GM21447 (cell line): ENCODE data around the gene CDIPT.
A peak's percentile ranks its signal among the peaks of the same experiment; 100 is the strongest.
"Not testable (repeated sequence)": the region's sequence is repeated elsewhere in the genome, so short reads cannot be mapped to it uniquely, and the experiment has no call there.

Experiments
- ATAC-seq: cut with Tn5 transposase; IDR thresholded peaks from one replicate; pipeline ENCODE4 v1.9.1; 2021; ENCODE audit not compliant: unreplicated experiment

Gene CDIPT

GRCh38 chr16:29833219-29833618, 29.8 kb downstream of the CDIPT start:
- not testable (repeated sequence) for ATAC-seq

GRCh38 chr16:29831490-29831889, 31.5 kb downstream of the CDIPT start:
- ATAC-seq, result no peak

- no peak for ATAC-seq
These were observed 32.3 kb downstream of the CDIPT start for GRCh38 chr16:29830774-29831173.

DNA sequence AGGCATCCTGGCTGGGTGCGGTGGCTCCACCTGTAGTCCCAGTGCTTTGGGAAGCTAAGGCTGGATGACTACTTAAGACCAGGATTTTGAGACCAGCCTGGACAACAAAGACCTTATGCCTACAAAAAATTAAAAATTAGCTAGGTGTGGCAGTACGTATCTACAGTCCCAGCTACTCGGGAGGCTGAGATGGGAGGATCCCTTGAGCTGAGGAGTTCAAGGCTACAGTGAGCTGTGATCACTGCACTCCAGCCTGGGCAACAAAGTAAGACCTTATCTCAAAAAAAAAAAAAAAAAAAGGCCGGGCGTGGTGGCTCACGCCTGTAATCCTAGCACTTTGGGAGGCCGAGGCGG, 36.7 kb downstream of the CDIPT start:
- no peak for ATAC-seq

DNA sequence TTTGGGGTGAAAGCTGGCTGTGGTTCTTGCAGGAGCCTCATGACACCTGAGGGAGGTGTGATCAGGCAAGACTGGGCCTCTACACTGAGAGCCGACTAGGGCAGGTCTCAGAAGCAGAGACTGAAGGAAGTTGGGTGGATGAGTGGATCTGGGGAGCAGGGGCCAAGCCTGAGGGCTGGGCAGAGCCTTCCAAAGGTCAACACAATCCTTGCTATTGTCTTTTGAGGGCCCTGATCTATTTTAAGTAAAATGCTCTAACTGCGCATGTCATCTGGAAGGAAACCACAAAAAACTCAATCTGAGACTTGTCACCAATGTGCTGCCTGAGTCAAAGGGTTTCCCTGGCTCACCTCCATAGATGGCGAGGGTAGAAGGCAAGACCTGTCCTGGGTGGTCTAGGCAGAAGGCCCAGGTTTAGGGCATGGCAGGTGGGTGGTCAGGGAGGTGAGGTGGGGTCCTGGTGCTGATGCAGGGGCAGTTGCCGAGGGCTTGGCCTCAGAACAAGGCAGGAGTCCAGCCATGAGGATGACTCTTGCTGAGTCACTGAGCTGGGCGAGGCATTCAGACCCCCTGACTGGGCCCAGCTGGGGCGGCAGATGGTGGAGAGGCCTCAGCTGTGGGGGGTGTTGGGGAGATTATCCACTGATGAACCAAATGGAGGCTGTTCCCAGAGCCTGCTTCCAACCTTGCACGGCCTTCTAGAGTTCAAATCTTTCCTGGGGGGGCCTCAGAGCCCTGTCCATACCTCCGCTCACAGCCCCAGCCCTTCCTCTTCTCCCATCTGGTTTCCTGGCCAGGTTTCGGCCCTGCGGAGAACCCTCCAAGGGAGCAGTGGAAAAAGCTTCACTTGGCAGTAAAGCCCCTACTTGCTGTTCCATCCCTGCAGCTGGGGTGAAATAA, 37.6 kb downstream of the CDIPT start:
- no peak for ATAC-seq

DNA sequence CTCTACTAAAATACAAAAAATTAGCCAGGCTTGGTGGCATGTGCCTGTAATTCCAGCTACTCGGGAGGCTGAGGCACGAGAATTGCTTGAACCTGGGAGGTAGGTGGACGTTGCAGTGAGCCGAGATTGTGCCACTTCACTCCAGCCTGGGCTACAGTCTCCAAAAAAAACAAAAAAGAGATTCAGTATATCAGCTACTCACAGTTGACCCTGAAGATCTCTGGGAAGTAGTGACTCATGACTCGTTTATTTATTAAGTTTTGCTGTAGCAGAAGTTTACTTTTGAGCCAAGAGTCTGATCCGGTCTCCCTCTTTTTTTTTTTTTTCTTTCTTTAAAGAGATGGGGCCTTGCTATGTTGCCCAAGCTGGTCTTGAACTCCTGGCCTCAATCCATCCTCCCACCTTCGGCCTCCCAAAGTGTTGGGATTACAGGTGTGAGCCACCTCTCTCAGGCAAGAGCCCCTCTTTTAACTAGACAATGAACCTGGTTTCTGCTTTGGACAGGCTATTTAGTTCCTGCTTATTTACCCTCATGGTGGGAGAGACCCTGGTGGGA, 38.4 kb downstream of the CDIPT start:
- no peak for ATAC-seq

DNA sequence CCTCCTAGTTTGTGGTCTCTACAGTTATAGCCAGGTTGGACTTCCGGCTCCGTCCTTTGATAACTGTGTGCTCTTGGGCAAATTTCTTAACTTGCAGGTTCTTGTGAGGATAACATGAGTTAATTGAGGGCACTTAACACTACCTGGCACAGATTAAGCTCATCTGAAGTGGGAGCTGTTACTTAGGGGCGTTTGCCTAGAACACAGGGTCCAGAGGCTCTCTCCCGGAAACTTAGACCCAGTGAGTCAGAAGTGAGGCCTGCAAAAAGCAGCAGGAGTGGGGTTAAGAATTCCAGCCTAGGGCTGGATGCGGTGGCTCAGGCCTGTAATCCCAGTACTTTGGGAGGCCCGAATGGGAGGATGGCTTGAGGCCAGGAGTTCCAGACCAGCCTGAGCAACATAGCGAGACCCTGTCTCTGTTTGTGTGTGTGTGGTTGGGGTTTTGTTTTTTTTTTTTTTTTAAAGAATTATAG, 41.3 kb downstream of the CDIPT start:
- no peak for ATAC-seq

- peak; percentile 45 for ATAC-seq
These were observed 42.0 kb downstream of the CDIPT start for GRCh38 chr16:29820730-29821642.

GRCh38 chr16:29820271-29820701, 42.7 kb downstream of the CDIPT start, which contains the start of gene MVP:
MVP (plus strand) TSS chr16:29820462; CDS start chr16:29830550, 10,088 bp downstream.
- no peak for ATAC-seq

GRCh38 chr16:29819506-29819905, 43.5 kb downstream of the CDIPT start:
- ATAC-seq, result no peak

DNA sequence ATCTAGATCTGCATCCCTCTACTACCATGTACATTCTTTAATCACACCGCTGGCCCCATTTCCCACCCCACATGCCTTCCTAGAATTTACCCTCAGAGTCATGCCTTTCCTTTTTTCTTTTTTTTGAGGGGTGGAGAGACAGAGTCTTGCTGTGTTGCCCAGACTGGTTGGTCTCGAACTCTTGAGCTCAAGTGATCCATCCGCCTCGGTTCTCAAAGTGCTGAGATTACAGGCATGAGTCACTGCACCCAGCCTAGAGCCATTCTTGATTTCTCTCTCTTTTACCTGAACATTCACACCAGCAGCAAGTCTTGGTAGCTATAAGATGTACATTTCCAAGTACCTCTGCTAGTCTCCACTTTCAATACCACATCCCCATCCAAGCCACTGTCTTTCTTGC, 44.9 kb downstream of the CDIPT start:
- ATAC-seq, result no peak

DNA sequence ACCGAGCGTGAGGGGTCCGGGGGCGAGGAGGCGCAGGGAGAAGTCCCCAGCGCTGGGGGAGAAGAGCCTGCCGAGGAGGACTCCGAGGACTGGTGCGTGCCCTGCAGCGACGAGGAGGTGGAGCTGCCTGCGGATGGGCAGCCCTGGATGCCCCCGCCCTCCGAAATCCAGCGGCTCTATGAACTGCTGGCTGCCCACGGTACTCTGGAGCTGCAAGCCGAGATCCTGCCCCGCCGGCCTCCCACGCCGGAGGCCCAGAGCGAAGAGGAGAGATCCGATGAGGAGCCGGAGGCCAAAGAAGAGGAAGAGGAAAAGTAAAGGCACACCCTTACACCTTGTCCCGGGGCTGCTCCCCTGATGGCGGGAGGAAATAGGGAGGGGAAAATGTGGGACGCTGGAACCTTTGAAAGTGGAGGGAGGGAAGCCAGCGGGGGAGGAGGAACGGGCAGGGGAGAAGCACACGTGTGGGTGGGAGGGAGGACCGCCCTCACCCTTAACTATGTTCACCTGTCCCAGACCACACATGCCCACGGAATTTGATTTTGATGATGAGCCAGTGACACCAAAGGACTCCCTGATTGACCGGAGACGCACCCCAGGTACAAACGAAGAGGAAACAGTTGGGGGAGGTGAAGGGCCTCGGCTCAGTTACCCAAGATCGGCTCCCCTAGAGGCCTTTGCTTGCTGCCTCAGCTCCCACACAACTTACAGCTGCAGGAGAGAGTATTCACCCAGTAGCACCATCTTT, 46.2 kb downstream of the CDIPT start:
- ATAC-seq, result peak; percentile 11

DNA sequence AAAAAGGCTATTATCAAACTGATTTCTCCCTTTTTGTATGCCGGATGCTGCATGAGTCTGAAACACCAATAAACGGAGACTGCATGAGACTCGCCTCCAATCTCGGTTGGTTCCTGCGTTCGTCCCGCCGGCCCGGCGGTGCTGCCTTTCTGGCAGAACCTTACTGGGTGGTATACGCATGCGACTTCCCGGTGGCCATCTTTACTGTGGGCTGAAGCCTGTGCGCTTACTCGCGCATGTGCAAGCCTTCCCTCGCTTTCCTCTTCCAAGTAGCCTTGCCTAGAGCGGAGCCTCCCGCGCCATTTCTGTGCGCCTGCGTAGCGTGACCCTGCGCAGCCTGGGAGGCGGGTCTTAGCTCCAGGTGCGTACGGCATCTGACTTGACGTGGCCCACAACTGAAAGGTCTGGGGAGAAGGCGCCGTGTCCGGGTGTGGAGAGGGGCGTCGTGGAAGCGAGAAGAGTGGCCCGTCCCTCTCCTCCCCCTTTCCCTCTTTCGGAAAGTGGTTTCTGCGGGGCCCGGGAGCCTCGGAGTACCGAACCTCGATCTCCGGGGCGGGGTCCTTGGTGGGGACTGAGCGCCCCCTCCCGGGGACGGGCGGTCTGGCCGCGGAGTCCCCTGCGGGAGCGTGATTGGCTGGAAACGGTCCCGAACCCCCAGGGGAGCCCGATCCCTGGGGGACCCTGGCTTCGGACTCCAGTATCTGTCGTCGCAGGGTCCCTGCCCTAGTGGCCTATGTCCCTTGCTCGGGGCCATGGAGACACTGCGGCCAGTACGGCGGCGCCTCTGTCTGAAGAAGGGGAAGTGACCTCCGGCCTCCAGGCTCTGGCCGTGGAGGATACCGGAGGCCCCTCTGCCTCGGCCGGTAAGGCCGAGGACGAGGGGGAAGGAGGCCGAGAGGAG, 47.0 kb downstream of the CDIPT start, which contains the start of gene PAGR1:
Gene PAGR1, plus strand, starts transcription at position 360 of the 901 bp plus-strand sequence. Its CDS starts 374 bp downstream, at position 734.
- peak; percentile 50 for ATAC-seq

GRCh38 chr16:29815032-29815721, 47.8 kb downstream of the CDIPT start:
- no peak for ATAC-seq

DNA sequence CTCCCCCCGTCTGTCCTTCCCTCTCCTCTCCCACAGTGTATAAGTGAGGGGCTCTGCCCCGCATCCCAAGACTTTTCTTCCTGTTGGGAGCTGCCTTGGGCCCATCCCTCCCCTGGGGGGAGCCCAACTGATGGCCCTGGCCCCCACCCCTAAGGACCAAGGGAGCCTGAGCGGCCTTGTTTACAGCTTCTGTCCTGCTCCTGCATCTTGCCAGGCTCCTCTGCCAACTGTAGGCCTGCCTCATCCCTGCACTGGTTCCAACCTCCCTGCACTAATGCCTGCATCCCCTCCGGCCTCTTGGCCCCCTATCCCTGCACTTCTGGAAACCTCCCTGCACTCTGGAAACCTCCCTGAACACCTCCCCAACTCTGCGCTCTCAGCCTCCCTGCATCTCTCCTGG, 48.4 kb downstream of the CDIPT start:
- no peak for ATAC-seq

DNA sequence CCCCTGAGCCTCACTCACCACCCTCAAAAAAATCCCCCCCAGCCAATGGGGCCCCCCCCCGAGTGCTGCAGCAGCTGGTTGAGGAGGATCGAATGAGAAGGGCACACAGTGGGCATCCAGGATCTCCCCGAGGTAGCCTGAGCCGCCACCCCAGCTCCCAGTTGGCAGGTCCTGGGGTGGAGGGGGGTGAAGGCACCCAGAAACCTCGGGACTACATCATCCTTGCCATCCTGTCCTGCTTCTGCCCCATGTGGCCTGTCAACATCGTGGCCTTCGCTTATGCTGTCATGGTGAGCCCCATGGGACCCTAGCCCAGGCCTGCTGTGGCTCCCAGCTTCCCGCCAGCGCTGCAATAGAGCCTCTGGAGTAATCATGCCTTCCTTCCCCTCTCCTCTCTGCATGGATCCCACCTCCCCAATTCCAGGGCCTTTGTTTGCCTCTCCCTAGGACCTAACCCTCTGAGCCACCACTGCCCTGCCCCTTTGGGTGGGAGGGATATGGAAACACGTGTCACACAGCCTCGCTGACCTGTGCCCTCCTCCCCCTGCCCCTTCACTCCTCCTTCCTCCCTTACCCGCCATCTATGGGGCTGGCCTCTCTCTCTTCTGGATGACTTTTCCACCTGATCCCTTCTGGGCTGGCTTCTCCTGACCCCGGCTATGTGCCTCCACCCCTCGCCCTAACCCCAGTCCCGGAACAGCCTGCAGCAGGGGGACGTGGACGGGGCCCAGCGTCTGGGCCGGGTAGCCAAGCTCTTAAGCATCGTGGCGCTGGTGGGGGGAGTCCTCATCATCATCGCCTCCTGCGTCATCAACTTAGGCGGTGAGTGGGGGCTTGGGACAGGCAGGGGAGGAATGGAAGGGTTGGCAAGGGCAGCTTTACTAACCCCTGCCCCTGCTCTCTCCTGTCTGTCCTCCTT, 49.1 kb downstream of the CDIPT start:
- ATAC-seq, result no peak

DNA sequence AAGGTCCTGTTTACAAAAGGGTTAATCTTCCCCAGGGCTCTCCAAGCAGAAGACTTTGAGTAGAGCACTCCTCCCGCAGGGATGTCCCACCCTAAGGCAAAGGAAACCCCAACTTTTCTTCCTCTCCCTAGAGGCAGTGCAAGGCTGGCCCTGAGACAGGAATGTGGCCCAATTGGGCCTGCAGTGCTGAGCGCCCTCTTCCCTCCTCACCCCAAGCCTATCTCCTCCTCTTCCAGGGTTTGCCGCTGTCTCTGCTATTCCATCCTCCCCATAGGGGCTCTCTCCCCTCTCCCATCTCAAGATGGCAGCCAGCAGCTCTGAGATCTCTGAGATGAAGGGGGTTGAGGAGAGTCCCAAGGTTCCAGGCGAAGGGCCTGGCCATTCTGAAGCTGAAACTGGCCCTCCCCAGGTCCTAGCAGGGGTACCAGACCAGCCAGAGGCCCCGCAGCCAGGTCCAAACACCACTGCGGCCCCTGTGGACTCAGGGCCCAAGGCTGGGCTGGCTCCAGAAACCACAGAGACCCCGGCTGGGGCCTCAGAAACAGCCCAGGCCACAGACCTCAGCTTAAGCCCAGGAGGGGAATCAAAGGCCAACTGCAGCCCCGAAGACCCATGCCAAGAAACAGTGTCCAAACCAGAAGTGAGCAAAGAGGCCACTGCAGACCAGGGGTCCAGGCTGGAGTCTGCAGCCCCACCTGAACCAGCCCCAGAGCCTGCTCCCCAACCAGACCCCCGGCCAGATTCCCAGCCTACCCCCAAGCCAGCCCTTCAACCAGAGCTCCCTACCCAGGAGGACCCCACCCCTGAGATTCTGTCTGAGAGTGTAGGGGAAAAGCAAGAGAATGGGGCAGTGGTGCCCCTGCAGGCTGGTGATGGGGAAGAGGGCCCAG, 50.0 kb downstream of the CDIPT start:
- ATAC-seq, result no peak
